Natural killer cell treated with Interleukin-12 subunit alpha and Interleukin-12 subunit beta and Interleukin-15 and Interleukin-18, amount 100 ng/mL, for 72 hours (primary cell): ENCODE results near the gene NUDT15. TPM values are rescaled to one million over a fixed set of nuclear protein-coding genes. Genes with fewer than 3 reads are reported as not detected.
A peak's percentile ranks its signal among the peaks of the same experiment; 100 is the strongest.
"Not testable (repeated sequence)": the region's sequence is repeated elsewhere in the genome, so short reads cannot be mapped to it uniquely, and the experiment has no call there.

Experiments used
- ATAC-seq, 2 donors: fragments of 150-1000 bp; cut with Tn5 transposase in 1 of 2; sonication (Bioruptor Pico), chemical (Tn5 transposase) in 1 of 2; 2 replicates each; pipeline ENCODE4 v1.10.0; 2021
- DNase-seq: peaks from one replicate; pipeline ENCODE4 v3.0.0; 2022; ENCODE audit warnings: low spot score
- H3K27ac Mint-ChIP-seq, 2 donors: 1 replicate in 1 of 2; 2 replicates in 1 of 2; pipeline ENCODE4 v1.8.0; 2022; ENCODE audit warnings: mixed read lengths in 2 of 2, mild to moderate bottlenecking in 1 of 2, moderate library complexity in 1 of 2
- H3K27me3 Mint-ChIP-seq, 2 donors: 1 replicate in 1 of 2; 2 replicates in 1 of 2; pipeline ENCODE4 v1.8.0; 2022; ENCODE audit warnings: mixed read lengths in 2 of 2
- H3K36me3 Mint-ChIP-seq: one replicate; pipeline ENCODE4 v1.8.0; 2022; ENCODE audit warnings: mixed read lengths
- H3K4me1 Mint-ChIP-seq, 2 donors: 1 replicate in 1 of 2; 2 replicates in 1 of 2; pipeline ENCODE4 v1.8.0; 2022; ENCODE audit warnings: low read depth in 2 of 2, mixed read lengths in 2 of 2, mild to moderate bottlenecking in 1 of 2
- H3K4me3 Mint-ChIP-seq: one replicate; pipeline ENCODE4 v1.8.0; 2022; ENCODE audit warnings: mixed read lengths
- H3K9me3 Mint-ChIP-seq: 2 replicates; pipeline ENCODE4 v1.8.0; 2022; ENCODE audit warnings: mixed read lengths
- total RNA-seq, 2 donors: library from RNA; stranded (reverse); gene quantifications; one replicate each; pipeline ENCODE4 v1.2.3, GENCODE V29; 2022

NUDT15 gene
- 10 to 100 TPM; 16.8 to 19.4 TPM for total RNA-seq

DNA sequence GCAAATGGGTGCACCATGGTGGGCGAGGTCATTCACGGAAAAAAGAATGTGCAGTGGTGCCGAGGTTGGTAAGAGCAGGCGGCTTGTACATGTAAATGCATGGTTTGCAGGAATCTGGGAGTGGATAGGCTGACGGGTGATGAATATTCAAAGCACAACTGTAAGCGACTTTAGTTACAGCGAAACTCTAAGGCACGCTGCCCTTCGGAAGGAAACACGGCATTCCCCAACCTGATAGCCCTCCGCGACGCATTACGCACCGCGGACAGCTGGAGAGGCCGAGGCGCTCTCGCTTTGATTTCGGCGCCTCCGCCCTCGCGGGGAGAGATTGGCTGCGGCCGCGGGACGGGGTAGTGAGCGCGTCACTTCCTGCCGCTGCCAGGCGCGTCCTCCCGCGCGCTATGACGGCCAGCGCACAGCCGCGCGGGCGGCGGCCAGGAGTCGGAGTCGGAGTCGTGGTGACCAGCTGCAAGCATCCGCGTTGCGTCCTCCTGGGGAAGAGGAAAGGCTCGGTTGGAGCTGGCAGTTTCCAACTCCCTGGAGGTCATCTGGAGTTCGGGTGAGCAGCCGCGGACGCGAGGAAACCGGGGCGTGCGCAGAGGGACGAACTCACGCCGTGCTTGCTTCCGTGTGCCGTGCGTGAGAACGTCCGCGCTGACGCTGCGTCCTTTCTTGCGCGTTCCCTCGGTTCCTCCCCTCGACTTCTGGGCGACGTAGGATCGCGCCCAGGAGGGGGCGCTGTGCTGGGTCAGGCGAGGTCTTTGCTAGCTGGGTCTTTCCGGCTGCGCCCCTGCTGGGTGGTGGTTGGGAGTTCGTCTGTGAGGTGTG lies at the start of gene NUDT15:
TSS of gene NUDT15 (plus strand) at position 381 of the 828 bp plus-strand sequence. CDS start at position 402, 21 bp downstream.
- Mint-ChIP-seq H3K36me3 (peaks cover 9% of the 10 kb centered on the region), H3K27ac (peak within 1 kb of the TSS; percentile 92 to 93), H3K4me3 (peak within 1 kb of the TSS; percentile 94), H3K9me3 (no peaks in the 10 kb centered on the region), H3K4me1 (peaks cover 18 to 36% of the 10 kb centered on the region in 2 donors), H3K27me3 (no peaks in the 10 kb centered on the region)
- ATAC-seq (peak; percentile 96 to 97), DNase-seq (peak; percentile 95)

DNA sequence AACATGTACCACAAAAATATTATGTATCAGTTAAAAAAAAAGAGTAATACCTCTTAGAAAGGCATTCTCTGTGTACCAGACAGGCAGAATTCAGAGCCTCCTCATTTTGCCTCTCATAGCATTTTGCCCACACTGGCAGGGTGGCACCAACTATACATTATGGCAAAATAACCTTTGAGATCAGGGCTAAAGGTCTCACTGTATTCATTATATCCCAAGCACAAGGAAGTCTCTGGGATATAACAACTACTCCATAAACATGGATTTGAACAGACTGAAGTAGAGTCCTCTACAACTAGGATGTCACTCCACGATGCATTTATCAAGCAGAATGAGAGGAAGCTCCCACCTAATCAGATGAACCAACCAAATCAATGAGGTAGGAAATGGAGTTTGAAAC lies 47.1 kb upstream of the NUDT15 start:
- Mint-ChIP-seq H3K9me3 (no peaks in the 10 kb centered on the region), H3K27me3 (no peaks in the 10 kb centered on the region), H3K4me3 (no peak overlapping the region), H3K4me1 (peaks cover 8 to 10% of the 10 kb centered on the region in 2 donors), H3K36me3 (peaks cover 31% of the 10 kb centered on the region), H3K27ac (no peak overlapping the region)
- DNase-seq, result no peak
- no peak for ATAC-seq

DNA sequence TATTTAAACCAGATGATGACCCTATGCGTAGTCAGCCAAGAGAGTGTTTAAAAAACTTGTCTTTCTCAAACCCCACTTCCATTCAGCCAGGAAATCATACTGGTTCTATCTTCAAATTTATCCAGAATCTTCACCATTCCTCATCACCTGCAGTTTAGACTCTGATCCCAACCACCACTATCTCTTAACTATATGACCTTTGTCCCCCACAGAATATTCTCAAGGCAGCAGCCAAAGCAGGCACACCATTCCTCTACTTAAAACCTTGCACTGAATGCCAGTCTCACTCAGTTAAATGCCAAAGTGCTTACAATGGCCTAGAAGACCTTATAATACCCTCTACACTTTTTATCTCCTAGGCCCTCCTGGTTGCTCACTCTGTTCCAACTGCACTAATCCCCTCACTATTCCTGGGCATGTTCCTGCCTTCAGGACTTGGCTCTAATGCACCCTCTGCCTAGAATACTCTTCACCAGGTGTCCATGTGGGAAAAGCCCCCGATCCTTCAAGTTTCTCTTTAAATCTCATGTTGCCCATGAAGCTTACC lies 46.5 kb upstream of the NUDT15 start:
- Mint-ChIP-seq H3K27me3 (no peaks in the 10 kb centered on the region), H3K36me3 (peaks cover 31% of the 10 kb centered on the region), H3K4me3 (no peak overlapping the region), H3K9me3 (no peaks in the 10 kb centered on the region), H3K4me1 (peaks cover 8 to 10% of the 10 kb centered on the region in 2 donors), H3K27ac (no peak overlapping the region)
- DNase-seq (no peak), ATAC-seq (no peak)

DNA sequence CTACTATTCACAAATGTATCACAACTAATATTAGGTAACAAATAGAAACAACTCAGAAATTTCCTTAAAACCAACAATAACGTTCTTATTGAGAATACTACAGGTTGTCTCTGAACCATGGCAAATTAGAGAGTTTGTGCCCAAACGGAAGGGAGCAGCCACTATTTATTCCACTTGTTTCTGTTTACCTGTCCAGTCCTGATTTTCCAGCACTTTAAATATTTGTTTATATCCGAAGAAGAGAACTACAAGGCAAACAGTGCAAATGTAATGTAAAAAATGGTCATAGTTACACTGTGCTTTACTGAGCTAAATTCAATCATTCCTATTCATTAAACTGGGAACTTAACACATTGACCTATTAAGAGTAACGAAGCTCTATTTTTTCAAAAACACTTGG lies 45.7 kb upstream of the NUDT15 start:
- DNase-seq (no peak), ATAC-seq (no peak)
- peaks cover 8 to 10% of the 10 kb centered on the region in 2 donors for H3K4me1 Mint-ChIP-seq
- H3K36me3 Mint-ChIP-seq, result peaks cover 25% of the 10 kb centered on the region
- no peak overlapping the region for H3K4me3 Mint-ChIP-seq
- H3K27me3 Mint-ChIP-seq, result no peaks in the 10 kb centered on the region
- H3K9me3 Mint-ChIP-seq, result no peaks in the 10 kb centered on the region
- no peak overlapping the region for H3K27ac Mint-ChIP-seq

DNA sequence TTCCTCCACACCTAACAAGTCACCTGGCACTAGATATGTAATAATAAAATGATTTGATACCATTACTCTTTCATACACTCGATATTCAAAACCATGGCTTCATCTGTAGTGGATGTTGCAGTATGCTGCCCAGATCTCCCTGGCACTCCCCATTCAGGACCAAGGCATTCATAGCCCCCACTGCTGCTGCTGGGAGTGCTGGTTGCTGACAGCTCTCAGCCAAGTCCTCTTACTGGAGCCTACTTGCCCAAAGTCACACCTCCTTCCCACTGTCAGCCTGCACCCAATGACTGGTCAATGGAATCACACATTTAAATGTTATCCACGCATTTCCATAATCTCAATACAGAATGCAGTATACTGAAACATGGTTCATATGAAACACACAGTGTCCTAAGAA lies 40.1 kb upstream of the NUDT15 start:
- H3K9me3 Mint-ChIP-seq, result no peaks in the 10 kb centered on the region

DNA sequence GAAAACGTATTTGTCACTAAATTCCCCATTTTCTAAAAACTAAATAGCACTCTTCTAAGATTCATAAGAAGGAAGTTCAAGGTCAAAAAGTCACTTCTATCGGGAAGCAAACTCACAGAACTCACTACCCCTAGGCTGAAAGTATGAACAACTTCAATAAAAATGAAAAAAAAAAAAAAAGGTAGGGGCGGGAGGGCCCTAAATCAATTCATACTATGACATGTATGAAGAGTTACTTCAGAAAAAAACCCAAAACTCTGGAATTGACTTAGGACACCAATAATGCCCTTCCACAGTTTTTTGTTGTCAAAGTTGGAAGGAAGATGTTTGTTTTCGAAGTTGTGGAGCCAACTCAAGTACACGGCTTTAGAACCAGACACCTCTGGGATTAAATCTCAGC lies 37.6 kb upstream of the NUDT15 start:
- Mint-ChIP-seq H3K9me3 (no peaks in the 10 kb centered on the region), H3K27me3 (no peaks in the 10 kb centered on the region), H3K27ac (peak overlapping the region in 1 of 2 donors; percentile 92), H3K36me3 (no peaks in the 10 kb centered on the region), H3K4me3 (peak overlapping the region; percentile 95), H3K4me1 (peaks cover 23 to 35% of the 10 kb centered on the region in 2 donors)
- no peak for ATAC-seq
- DNase-seq, result no peak

More for the DNA sequence above, 40.1 kb upstream of the NUDT15 start:
- no peak overlapping the region for H3K4me3 Mint-ChIP-seq
- DNase-seq, result no peak
- peaks cover 26 to 35% of the 10 kb centered on the region in 2 donors for H3K4me1 Mint-ChIP-seq
- H3K27me3 Mint-ChIP-seq, result no peaks in the 10 kb centered on the region
- ATAC-seq, result no peak
- no peak overlapping the region for H3K27ac Mint-ChIP-seq
- peaks cover 10% of the 10 kb centered on the region for H3K36me3 Mint-ChIP-seq

DNA sequence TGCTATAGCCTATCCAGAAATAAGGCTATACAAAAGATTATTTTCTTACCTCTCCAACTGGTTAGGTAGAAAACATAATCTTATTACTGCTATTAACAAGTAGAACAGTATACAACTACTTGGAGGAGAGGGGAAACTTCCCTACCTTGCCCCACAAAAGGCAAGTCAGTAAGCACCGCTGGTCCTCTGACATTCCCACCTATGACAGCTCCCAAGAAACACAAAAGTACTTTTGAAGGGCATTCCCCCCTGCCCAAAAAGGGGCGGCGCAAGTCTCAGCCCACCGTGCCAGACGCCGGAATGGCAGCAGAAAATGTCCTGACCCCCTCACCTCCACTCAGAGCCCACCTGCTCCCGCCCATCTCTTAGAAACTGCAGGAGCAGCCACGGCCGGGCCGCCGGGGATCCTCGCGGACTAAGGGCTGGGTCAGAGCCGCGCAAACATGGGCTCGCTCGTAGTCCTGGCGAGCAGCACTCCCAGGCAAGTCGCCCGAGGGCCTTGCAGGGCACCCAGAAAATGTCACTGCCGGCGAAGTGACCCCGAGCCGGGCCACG lies 36.9 kb upstream of the NUDT15 start:
- no peaks in the 10 kb centered on the region for H3K9me3 Mint-ChIP-seq
- DNase-seq, result peak; percentile 61
- no peaks in the 10 kb centered on the region for H3K27me3 Mint-ChIP-seq
- peaks cover 23 to 35% of the 10 kb centered on the region in 2 donors for H3K4me1 Mint-ChIP-seq
- no peaks in the 10 kb centered on the region for H3K36me3 Mint-ChIP-seq
- H3K4me3 Mint-ChIP-seq, result peak overlapping the region; percentile 95
- H3K27ac Mint-ChIP-seq, result peak overlapping the region; percentile 77 to 92
- ATAC-seq, result peak; percentile 53 to 66

DNA sequence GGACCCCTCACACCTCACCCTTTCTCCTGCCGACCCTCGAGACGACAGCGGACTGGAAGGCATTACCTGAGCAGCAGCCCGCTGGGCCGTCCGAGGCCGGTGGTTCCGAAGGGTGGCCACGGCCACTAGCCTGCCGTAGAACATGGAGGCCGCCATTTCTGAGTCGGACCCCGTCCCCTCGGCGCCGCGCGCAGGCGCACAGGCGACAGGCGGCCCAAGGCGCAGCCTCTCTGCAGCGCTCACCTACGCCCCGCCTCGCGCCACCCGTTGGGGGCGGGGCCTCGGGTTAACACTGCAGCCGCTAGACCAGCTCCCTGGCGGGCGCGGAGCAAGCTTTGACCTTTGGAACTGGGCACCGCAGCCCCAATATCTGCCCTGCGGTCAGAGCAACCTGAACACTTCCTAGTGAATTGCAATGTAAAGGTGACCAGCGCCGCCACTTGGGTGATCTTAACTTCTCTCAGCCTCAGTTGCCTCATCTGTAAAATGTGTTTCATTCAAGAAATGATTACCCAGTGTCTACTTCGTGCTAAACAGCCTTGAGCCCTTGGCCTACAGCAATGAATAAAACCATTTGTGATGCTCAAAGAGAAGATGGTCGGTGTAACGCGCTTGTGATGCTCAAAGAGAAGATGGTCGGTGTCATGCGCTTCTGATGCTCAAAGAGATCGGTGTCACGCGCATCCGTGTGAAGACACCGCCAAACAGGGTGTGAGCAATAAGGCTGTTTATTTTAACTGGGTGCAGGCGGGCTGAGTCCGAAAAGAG lies 36.2 kb upstream of the NUDT15 start, which contains the start of gene SUCLA2:
TSS of gene SUCLA2 (minus strand) at position 160 of the 768 bp plus-strand sequence. CDS start at position 156, 4 bp downstream.
- H3K4me1 Mint-ChIP-seq, result peaks cover 23 to 35% of the 10 kb centered on the region in 2 donors

DNA sequence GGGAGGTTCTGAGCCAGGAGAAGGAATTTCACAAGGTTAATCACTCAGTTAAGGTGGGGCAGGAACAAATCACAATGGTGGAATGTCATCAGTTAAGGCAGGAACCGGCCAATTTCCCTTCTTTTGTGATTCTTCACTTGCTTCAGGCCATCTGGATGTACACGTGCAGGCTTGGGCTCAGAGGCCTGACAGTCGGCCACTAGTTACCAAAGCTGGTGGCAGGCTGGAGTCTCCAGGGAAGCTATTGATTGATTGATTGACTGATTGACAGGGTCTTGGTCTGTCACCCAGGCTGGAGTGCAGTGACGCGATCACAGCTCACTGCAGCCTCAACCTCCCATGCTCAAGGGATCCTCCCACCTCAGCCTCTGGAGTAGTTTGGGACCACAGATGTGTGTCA lies 35.5 kb upstream of the NUDT15 start:
- not testable (repeated sequence) for H3K9me3 Mint-ChIP-seq, ATAC-seq, H3K27me3 Mint-ChIP-seq, DNase-seq, H3K36me3 Mint-ChIP-seq
- H3K4me1 Mint-ChIP-seq, result peaks cover 23 to 34% of the 10 kb centered on the region in 2 donors
- peak overlapping the region; percentile 95 for H3K4me3 Mint-ChIP-seq
- H3K27ac Mint-ChIP-seq, result peak overlapping the region; percentile 77 to 92

More for the DNA sequence above, 36.2 kb upstream of the NUDT15 start, which contains the start of gene SUCLA2:
- Mint-ChIP-seq H3K36me3 (no peaks in the 10 kb centered on the region), H3K4me3 (peak within 1 kb of the TSS; percentile 95), H3K27ac (peak within 1 kb of the TSS; percentile 77 to 92), H3K27me3 (no peaks in the 10 kb centered on the region), H3K9me3 (no peaks in the 10 kb centered on the region)
- ATAC-seq, result peak; percentile 100
- DNase-seq, result peak; percentile 95

DNA sequence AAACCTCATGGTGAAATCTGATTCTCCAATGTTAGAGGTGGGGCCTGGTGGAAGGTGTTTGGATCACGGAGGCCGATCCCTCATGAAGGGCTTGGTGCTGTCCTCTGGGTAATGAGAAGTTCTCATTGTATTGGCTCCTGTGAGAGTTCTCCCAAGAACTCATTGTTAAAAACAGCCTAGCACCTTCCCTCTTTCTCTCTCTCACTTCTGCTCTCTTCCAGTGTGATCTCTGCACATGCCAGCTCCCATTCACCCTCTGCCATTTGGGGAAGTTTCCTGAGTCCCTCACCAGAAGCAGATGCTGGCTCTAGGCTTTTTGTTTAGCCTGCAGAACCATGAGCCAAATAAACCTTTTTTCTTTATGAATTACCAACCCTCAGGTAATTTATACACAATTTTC lies 33.3 kb upstream of the NUDT15 start:
- ATAC-seq (no peak), DNase-seq (no peak)
- no peak overlapping the region for H3K4me3 Mint-ChIP-seq
- no peaks in the 10 kb centered on the region for H3K9me3 Mint-ChIP-seq
- H3K4me1 Mint-ChIP-seq, result peaks cover 17 to 23% of the 10 kb centered on the region in 2 donors
- no peak overlapping the region for H3K27ac Mint-ChIP-seq
- H3K36me3 Mint-ChIP-seq, result no peaks in the 10 kb centered on the region
- no peaks in the 10 kb centered on the region for H3K27me3 Mint-ChIP-seq

DNA sequence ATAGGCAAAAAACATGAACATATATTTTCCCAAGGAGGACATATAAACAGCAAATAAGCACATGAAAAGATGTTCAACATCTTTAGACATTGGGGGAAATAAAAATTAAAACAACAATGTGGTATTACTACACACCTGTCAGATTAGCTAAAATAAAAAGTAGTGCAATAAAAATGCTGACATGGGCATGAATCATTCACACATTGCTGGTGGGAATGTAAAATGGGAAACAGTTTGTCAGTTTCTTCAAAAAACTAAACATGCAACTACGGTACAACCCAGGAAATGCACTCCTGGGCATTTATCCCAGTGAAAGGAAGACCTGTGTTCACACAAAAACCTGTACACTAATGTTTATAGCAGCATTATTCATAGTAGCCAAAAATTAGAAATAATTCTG lies 31.1 kb upstream of the NUDT15 start:
- H3K9me3 Mint-ChIP-seq, result no peaks in the 10 kb centered on the region
- peaks cover 6 to 13% of the 10 kb centered on the region in 2 donors for H3K4me1 Mint-ChIP-seq
- H3K36me3 Mint-ChIP-seq, result no peaks in the 10 kb centered on the region
- ATAC-seq, result no peak
- no peak overlapping the region for H3K27ac Mint-ChIP-seq
- no peaks in the 10 kb centered on the region for H3K27me3 Mint-ChIP-seq
- no peak for DNase-seq
- H3K4me3 Mint-ChIP-seq, result no peak overlapping the region

DNA sequence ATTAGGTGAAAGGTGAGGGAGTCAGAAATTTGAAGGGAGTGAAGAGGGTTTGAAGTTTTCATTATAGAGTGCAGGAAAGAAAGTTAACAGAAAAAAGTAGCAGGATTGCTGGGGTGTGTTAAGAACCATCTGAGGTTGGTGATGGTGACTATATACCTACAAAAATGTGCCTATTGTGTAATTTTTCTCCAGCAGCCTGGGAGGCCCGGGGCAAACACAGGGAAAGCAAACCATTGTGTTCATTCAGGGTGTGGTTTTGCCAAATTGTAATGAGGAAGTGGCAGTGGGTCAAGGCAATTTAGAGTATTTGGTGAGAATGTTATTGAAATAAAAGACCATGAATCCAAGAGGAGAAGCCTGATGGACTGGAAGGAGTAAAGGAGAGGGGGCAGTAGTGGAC lies 28.2 kb upstream of the NUDT15 start:
- H3K36me3 Mint-ChIP-seq, result no peaks in the 10 kb centered on the region
- no peak overlapping the region for H3K27ac Mint-ChIP-seq
- H3K4me3 Mint-ChIP-seq, result no peak overlapping the region
- H3K27me3 Mint-ChIP-seq, result no peaks in the 10 kb centered on the region
- H3K4me1 Mint-ChIP-seq, result peaks cover 0 to 7% of the 10 kb centered on the region in 2 donors
- no peak for DNase-seq
- no peak for ATAC-seq
- H3K9me3 Mint-ChIP-seq, result no peaks in the 10 kb centered on the region

DNA sequence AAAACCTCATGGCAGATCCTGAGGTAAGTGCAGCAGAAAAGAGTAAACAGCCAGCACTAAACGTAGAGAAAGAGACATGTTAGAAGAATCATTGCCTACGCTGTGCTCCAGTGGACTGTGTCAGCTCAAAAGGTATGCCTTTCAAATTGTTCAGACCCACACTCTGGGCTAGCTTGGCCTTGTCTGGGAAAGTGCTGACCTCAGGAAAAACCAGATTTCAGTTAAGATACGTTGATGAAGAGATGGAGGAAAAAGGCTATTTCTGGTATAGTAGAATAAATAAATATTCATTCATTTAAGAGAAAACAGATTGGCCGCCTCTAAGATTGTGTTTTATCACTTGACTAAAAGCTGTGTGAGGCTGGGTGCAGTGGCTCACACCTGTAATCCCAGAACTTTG lies 26.8 kb upstream of the NUDT15 start:
- no peaks in the 10 kb centered on the region for H3K9me3 Mint-ChIP-seq
- DNase-seq (no peak), ATAC-seq (no peak)
- no peak overlapping the region for H3K27ac Mint-ChIP-seq
- H3K4me1 Mint-ChIP-seq, result peaks cover 0 to 7% of the 10 kb centered on the region in 2 donors
- H3K27me3 Mint-ChIP-seq, result no peaks in the 10 kb centered on the region
- H3K4me3 Mint-ChIP-seq, result no peak overlapping the region
- H3K36me3 Mint-ChIP-seq, result no peaks in the 10 kb centered on the region
